Astrocyte (in vitro differentiated cells and primary cell): ENCODE measurements around the gene CD81.

Source experiments
- EZH2 ChIP-seq: IDR thresholded peaks from 2 replicates; pipeline ENCODE4 v1.6.1; 2012; ENCODE audit warnings: mild to moderate bottlenecking, low read length, inconsistent platforms; ENCODE audit not compliant: insufficient read depth
- TF ChIP-seq, protein P1 (sequence below): IDR thresholded peaks from 2 replicates; pipeline ENCODE4 v1.5.1; 2011; ENCODE audit warnings: low read depth, mild to moderate bottlenecking, inconsistent platforms, low read length, moderate library complexity; ENCODE audit not compliant: insufficient read depth

DNA sequence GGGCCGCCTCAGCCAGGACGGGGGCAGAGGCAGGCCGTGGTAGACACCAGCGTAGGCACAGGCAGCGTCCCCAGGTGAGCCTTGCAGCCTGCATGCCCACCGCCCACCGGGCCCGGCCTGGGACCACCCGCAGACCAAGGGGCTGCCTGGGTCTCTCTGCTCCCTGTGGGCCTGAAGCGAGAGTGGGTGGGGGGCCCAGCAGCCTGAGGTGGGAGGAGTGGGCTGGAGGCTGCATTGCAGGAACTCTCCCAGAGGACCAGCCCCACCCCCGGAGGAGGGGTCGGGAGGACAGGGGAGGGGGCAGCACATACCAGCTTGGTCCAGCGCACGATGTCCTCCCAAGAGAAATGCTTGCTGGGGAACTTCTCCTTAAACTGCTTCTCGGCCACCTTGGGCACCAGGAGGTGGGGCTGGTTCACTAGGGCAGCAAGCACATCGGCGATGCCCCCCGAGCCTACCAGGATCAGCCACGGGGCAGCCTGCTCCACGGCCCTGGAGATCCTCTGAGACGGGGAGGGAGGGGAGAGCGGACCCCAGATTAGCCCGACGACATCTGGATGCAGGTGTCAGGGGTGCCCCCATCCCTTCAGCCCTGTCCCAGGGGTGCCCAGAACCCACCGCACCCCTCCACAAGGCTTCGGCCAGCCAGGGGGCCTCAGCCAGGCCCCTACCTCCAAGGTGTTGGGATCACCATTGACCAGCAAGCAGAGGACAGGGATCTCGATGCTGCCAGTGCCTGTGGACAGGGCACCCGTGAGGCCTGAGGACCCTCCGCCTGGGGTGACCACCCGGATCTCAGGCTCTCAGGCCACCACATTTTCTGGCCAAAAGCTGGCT, 41.0 kb downstream of the CD81 start:
- TF ChIP-seq, protein P1, sequence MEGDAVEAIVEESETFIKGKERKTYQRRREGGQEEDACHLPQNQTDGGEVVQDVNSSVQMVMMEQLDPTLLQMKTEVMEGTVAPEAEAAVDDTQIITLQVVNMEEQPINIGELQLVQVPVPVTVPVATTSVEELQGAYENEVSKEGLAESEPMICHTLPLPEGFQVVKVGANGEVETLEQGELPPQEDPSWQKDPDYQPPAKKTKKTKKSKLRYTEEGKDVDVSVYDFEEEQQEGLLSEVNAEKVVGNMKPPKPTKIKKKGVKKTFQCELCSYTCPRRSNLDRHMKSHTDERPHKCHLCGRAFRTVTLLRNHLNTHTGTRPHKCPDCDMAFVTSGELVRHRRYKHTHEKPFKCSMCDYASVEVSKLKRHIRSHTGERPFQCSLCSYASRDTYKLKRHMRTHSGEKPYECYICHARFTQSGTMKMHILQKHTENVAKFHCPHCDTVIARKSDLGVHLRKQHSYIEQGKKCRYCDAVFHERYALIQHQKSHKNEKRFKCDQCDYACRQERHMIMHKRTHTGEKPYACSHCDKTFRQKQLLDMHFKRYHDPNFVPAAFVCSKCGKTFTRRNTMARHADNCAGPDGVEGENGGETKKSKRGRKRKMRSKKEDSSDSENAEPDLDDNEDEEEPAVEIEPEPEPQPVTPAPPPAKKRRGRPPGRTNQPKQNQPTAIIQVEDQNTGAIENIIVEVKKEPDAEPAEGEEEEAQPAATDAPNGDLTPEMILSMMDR = no peak
- no peak for TF ChIP-seq EZH2
